SK-N-SH treated with all-trans-retinoic acid at 6 μM for 48 hours (cell line): Measurements from ENCODE around the gene CENPP.
A peak's percentile ranks its signal among the peaks of the same experiment; 100 is the strongest.

Source experiments
- ATAC-seq: fragments of 200-7000 bp; cut with Tn5 transposase; 3 replicates; pipeline ENCODE4 v1.9.1; 2020; ENCODE audit warnings: mild to moderate bottlenecking, moderate library complexity
- ARNTL ChIP-seq: fragments of 450-650 bp; formaldehyde crosslinking; IDR thresholded peaks from 2 replicates; pipeline ENCODE4 v1.5.0; 2020; ENCODE audit warnings: low read depth, mild to moderate bottlenecking, moderate library complexity, borderline replicate concordance
- BACH2 ChIP-seq: fragments of 250-450 bp; sonication (Bioruptor Pico); IDR thresholded peaks from 2 replicates; pipeline ENCODE4 v1.9.0; 2021; ENCODE audit warnings: mild to moderate bottlenecking, borderline replicate concordance
- CSDC2 ChIP-seq: fragments of 250-450 bp; sonication (Bioruptor Pico); IDR thresholded peaks from 2 replicates; pipeline ENCODE4 v1.5.0; 2020; ENCODE audit warnings: mild to moderate bottlenecking, moderate library complexity
- CSRNP3 ChIP-seq: fragments of 250-450 bp; sonication (Bioruptor Pico); IDR thresholded peaks from 2 replicates; pipeline ENCODE4 v1.5.1; 2021; ENCODE audit warnings: mild to moderate bottlenecking, moderate library complexity
- GLIS3 ChIP-seq: fragments of 250-450 bp; sonication (Bioruptor Pico); IDR thresholded peaks from 2 replicates; pipeline ENCODE4 v1.5.0; 2020; ENCODE audit warnings: mild to moderate bottlenecking, moderate library complexity
- ISL1 ChIP-seq: fragments of 250-450 bp; sonication (Bioruptor Pico); IDR thresholded peaks from 2 replicates; pipeline ENCODE4 v2.1.2; 2022; ENCODE audit warnings: mild to moderate bottlenecking, moderate library complexity
- PATZ1 ChIP-seq: fragments of 250-450 bp; sonication (Bioruptor Pico); IDR thresholded peaks from 2 replicates; pipeline ENCODE4 v1.8.0; 2020; ENCODE audit warnings: mild to moderate bottlenecking, moderate library complexity, borderline replicate concordance
- POU6F1 ChIP-seq: fragments of 250-450 bp; sonication (Bioruptor Pico); IDR thresholded peaks from 2 replicates; pipeline ENCODE4 v1.8.0; 2021; ENCODE audit warnings: low read depth, mild to moderate bottlenecking, moderate library complexity, borderline replicate concordance
- PPARA ChIP-seq: fragments of 250-450 bp; sonication (Bioruptor Pico); IDR thresholded peaks from 2 replicates; pipeline ENCODE4 v1.5.0; 2020; ENCODE audit warnings: mild to moderate bottlenecking, borderline replicate concordance
- RARB ChIP-seq: fragments of 250-450 bp; sonication (Bioruptor Pico); IDR thresholded peaks from 2 replicates; pipeline ENCODE4 v1.8.0; 2021; ENCODE audit warnings: mild to moderate bottlenecking, moderate library complexity
- SNAI2 ChIP-seq: fragments of 250-450 bp; sonication (Bioruptor Pico); IDR thresholded peaks from 2 replicates; pipeline ENCODE4 v1.5.0; 2020; ENCODE audit warnings: mild to moderate bottlenecking, moderate library complexity
- TCF4 ChIP-seq: fragments of 250-450 bp; sonication (Bioruptor Pico); IDR thresholded peaks from 2 replicates; pipeline ENCODE4 v1.8.0; 2021; ENCODE audit warnings: mild to moderate bottlenecking, moderate library complexity, borderline replicate concordance
- TOX ChIP-seq: fragments of 250-450 bp; sonication (Bioruptor Pico); IDR thresholded peaks from 2 replicates; pipeline ENCODE4 v1.8.0; 2021; ENCODE audit warnings: mild to moderate bottlenecking, moderate library complexity, borderline replicate concordance
- TSHZ2 ChIP-seq: fragments of 250-450 bp; sonication (Bioruptor Pico); IDR thresholded peaks from 2 replicates; pipeline ENCODE4 v1.5.0; 2020; ENCODE audit warnings: mild to moderate bottlenecking, moderate library complexity
- ZC3H10 ChIP-seq: fragments of 250-450 bp; sonication (Bioruptor Pico); IDR thresholded peaks from 2 replicates; pipeline ENCODE4 v1.5.1; 2021; ENCODE audit warnings: mild to moderate bottlenecking, moderate library complexity
- ZFP3 ChIP-seq: fragments of 250-450 bp; sonication (Bioruptor Pico); IDR thresholded peaks from 2 replicates; pipeline ENCODE4 v1.5.0; 2020; ENCODE audit warnings: mild to moderate bottlenecking, moderate library complexity
- ZFP30 ChIP-seq: fragments of 450-650 bp; formaldehyde crosslinking; IDR thresholded peaks from 2 replicates; pipeline ENCODE4 v1.5.0; 2022; ENCODE audit warnings: mild to moderate bottlenecking, moderate library complexity
- ZNF70 ChIP-seq: fragments of 450-650 bp; formaldehyde crosslinking; IDR thresholded peaks from 2 replicates; pipeline ENCODE4 v1.5.0; 2020; ENCODE audit warnings: mild to moderate bottlenecking, moderate library complexity

CENPP gene

GRCh38 chr9:92377876-92378275, 52.1 kb downstream of the CENPP start:
- no peak for ATAC-seq
- TF ChIP-seq PATZ1 (CRISPR knock-in tag) (no peak), CSRNP3 (CRISPR knock-in tag) (no peak), ZFP3 (CRISPR knock-in tag) (no peak), PPARA (CRISPR knock-in tag) (no peak), GLIS3 (CRISPR knock-in tag) (no peak), ZC3H10 (CRISPR knock-in tag) (no peak), TCF4 (CRISPR knock-in tag) (no peak), ZFP30 (CRISPR knock-in tag) (no peak), POU6F1 (CRISPR knock-in tag) (no peak), TOX (CRISPR knock-in tag) (no peak), ARNTL (CRISPR knock-in tag) (no peak), ZNF70 (no peak), TSHZ2 (CRISPR knock-in tag) (no peak), ISL1 (CRISPR knock-in tag) (no peak), BACH2 (CRISPR knock-in tag) (no peak), RARB (CRISPR knock-in tag) (no peak)

- peak; percentile 90 for ATAC-seq
These were observed 53.3 kb downstream of the CENPP start for GRCh38 chr9:92378865-92379560.

More at GRCh38 chr9:92378865-92379560, 53.3 kb downstream of the CENPP start:
- no peak for TF ChIP-seq CSDC2 (CRISPR knock-in tag)
- no peak for TF ChIP-seq SNAI2 (CRISPR knock-in tag)
- no peak for TF ChIP-seq ZC3H10 (CRISPR knock-in tag)
- no peak for TF ChIP-seq TOX (CRISPR knock-in tag)
- TF ChIP-seq ZNF70: no peak
- TF ChIP-seq RARB (CRISPR knock-in tag): no peak
- no peak for TF ChIP-seq POU6F1 (CRISPR knock-in tag)
- TF ChIP-seq GLIS3 (CRISPR knock-in tag): no peak
- no peak for TF ChIP-seq PATZ1 (CRISPR knock-in tag)
- TF ChIP-seq ZFP30 (CRISPR knock-in tag): no peak
- TF ChIP-seq TSHZ2 (CRISPR knock-in tag): no peak
- TF ChIP-seq ISL1 (CRISPR knock-in tag): no peak
- TF ChIP-seq ARNTL (CRISPR knock-in tag): no peak
- TF ChIP-seq BACH2 (CRISPR knock-in tag): no peak
